HG02763 (cell line): ENCODE results near the gene PMEL.
"Not testable (repeated sequence)": the region's sequence is repeated elsewhere in the genome, so short reads cannot be mapped to it uniquely, and the experiment has no call there.

ENCODE experiments used
- ATAC-seq: cut with Tn5 transposase; IDR thresholded peaks from one replicate; pipeline ENCODE4 v1.9.1; 2021; ENCODE audit warnings: mild to moderate bottlenecking, moderate library complexity; ENCODE audit not compliant: unreplicated experiment

PMEL gene

DNA sequence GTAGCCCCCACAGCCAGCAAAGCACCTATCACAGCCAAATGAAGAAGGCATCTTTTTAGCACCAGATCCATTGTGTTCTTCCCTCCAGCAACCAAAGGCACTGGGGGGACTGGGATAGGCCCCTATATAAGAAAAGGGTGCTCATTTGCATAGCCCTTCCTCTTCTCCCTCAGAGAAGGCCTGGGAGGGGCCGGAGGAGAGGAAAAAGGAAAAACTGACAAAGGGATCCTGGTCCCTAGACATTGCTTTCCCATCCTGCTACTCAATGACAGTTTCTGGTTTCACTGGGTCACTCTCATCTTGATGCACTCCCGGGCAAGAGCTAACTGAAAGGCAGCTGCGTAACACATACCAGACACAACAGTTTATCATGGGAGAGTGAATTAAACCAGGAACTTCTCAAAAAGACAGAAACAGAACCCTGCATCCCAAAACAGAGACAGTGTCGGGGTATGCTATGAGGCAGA lies at the start of gene PMEL:
Gene PMEL, minus strand, starts transcription at position 102 of the 467 bp plus-strand sequence. Its CDS starts 31 bp downstream, at position 71.
- ATAC-seq, result no peak

DNA sequence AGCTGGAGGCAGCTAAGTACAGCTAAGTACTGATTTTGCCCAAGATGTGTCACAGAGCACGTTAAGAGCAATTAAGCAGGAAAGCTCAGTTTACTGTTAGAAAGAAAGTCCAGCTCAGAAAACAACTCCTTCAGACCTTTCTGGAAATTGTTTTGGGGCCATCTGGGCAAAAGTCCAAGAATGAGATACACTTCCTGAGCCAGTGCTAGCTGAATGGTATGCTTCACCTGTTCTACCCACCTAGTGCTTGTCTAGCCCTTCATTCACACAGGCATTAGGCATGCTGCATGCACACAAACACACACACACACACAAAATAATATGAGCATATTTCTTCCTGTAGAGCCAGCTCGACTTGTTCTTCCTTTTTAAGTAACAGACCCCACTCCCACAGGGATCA lies 48.4 kb upstream of the PMEL start:
- no peak for ATAC-seq

DNA sequence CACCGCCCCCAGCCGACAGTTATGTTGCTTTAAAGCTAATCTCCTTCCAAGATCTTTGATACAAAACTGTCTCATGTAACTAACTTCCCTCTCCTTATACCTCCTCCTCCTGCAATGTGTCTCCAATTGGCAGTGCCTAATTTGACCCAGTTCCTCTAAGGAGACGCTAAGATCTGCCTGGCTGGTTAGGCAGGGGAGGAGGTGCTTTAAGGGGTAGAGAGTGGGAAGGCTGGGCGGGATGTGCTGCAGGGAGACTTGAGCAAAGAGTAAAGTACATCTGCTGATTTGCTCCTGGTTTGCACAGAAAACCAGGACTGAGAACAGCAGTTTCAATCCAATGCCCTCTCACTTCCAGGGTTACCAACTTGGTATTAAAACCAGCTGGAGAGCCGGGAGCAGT lies 47.6 kb upstream of the PMEL start:
- no peak for ATAC-seq

DNA sequence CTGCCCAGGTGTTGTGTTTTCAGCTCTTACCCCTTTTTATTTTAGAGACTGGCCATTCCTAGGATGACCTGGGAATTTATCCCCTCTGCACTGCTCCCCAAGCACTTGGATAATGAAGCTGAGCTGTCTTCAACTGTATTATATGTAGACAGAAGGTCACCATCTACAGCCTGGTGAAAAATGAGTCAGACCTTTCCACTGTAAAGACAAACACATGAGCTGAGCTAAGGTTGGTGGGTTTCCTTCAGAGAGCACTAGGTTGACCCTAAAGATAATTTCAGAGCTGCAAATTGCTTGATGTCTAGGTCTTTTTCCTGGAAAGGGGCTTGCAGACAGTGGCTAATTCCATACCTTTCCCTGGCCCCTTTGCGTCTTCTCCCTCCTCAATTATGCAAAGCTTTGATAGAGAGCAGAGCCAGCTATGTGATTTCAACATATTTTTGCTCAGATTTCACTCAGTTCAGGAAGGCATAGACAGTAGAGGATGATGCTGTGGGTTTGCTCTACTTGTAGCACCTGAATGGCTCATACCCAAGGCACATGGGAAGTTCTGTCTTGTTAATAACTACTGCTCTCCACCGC lies 45.8 kb upstream of the PMEL start:
- no peak for ATAC-seq

DNA sequence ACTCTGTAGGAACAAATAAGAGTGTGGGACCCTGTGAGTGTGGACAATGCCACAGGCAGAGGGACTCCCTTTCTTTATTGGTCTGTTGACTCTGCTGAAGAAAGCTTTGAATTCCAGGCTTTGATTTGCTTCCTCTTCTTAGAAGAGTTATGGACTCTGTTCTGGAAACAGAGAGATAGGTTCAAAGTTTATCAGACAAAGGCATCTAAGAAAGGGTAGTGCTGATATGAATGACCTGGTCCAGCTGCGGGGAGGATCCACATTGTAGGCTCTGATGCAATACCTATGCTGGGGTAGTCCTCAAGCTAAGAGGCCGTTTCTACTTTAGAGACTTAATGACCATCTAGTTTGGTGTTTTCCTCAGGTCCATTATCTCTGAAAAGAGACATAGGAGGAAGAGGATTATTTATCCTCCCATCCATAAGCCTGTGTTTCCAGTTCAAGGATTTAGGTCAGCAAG lies 44.3 kb upstream of the PMEL start:
- ATAC-seq, result no peak

DNA sequence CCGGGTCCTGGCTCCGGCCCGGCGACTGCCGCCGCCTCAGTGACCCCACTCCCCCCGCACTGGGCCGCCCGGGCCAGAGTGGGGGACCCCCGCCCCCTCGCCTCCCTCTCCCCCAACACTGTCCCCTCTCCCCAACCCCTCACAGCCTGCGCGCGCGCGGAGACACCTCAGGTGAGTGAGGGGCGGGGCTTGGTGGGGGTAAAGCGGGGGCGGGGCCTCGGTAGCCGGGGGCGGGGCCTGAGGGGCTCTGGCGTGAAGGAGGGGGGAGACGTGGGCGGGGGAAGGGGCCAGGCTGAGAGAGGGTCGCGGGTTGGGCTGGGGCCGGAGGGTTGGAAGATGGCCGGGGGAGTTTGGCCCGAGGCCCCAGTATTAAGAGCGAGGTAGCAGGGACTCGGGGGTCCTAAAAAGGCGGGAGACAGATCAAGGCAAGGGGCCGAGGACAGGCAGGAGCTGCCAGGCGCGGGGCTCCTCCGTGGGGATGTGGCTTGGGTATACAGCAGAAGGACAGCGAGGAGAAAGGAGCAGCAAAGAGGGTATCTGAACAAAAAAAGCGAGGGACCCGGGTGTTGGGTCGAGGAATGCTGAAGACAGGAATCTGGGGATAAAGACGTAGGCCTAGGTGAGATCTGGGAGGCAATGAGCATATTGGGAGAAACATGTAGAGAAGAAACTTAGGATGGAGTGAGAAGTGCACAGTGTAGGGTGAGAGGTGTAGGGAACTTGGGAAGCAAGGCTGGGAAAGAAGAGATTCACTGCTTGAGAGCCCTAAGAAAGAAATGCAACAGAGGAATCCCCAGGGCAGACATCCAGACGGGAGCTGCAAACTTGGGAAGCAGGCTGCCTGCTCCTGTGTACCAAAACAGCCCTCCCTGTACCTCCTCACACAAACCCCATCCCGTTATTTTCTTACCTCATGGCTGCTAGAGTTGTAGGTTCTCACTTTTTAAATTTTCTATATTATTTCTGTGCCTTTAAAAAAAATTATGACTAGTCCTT lies 42.0 kb upstream of the PMEL start:
- peak; percentile 29 for ATAC-seq

DNA sequence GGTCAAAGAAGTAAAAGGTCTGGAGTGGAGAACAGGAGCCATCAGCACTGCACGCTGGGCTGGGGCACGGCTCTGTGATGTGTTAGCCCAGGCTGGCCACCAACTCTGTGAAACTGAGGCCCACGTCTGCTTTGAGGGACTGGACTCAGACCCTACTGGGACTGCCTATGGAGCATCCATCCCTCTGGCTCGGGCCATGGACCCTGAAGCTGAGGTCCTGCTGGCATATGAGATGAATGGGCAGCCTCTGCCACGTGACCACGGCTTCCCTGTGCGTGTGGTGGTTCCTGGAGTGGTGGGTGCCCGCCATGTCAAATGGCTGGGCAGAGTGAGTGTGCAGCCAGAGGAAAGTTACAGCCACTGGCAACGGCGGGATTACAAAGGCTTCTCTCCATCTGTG lies 38.4 kb upstream of the PMEL start:
- ATAC-seq, result no peak

DNA sequence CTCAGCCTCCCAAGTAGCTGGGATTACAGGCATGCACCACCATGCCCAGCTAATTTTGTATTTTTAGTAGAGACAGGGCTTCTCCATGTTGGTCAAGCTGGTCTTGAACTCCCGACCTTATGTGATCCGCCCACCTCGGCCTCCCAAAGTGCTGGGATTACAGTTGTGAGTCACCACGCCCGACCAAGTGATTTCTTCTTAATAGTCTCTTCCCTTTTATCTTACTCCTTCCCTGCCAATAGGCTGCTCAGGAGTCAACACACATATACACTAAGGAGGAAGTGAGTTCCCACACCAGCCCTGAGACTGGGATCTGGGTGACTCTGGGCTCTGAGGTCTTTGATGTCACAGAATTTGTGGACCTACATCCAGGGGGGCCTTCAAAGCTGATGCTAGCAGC lies 37.5 kb upstream of the PMEL start:
- ATAC-seq, result not testable (repeated sequence)

DNA sequence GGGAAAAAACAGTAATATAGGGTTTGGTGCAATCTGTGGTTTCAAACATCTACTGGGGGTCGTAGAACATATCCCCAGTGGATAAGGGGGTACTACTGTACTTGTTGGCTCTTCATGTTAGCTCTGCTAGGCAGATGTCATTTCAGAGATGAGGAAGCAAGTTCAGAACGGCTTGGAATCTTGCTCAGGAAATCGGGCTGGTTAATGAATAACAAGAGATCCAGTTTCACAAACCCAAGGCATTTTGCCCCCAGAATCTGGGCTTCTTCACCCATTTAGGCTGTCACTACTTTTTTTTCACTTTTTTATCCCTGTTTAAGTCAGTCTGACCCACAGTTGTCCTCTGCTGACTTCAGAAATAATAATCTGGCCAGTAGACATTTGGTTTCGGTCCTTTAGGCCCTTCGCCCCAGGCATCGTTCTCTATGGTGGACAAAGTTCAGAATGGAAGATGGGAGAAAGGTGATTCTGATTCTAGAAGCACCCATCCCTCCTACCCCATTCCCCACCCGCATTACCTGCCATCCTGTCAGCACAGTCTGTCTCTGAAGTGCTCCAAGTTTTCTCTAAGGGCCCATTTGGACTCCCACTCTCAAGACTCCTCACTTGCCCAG lies 35.8 kb upstream of the PMEL start:
- ATAC-seq, result no peak

DNA sequence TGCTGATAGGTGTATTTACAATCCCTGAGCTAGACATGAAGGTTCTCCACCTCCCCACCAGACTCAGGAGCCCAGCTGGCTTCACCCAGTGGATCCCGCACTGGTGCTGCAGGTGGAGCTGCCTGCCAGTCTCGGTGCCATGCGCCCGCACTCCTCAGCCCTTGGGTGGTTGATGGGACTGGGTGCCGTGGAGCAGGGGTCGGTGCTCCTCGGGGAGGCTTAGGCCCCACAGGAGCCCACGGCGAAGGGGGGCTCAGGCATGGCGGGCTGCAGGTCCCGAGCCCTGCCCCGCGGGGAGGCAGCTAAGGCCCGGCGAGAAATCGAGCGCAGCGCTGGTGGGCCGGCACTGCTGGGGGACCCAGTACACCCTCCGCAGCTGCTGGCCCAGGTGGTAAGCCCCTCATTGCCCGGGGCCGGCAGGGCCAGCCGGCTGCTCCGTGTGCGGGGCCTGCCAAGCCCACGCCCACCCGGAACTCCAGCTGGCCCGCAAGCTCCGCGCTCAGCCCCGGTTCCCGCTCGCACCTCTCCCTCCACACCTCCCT lies 34.2 kb upstream of the PMEL start:
- ATAC-seq, result not testable (repeated sequence)

DNA sequence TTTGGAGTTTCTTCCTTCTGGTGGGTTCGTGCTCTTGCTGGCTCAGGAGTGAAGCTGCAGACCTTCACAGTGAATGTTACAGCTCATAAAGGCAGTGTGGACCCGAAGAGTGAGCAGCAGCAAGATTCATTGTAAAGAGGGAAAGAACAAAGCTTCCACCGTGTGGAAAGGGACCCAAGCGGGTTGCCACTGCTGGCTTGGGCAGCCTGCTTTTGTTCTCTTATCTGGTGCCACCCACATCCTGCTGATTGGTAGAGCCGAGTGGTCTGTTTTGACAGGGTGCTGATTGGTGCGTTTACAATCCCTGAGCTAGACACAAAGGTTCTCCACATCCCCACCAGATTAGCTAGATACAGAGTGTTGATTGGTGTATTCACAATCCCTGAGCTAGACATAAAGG lies 33.7 kb upstream of the PMEL start:
- ATAC-seq, result not testable (repeated sequence)

DNA sequence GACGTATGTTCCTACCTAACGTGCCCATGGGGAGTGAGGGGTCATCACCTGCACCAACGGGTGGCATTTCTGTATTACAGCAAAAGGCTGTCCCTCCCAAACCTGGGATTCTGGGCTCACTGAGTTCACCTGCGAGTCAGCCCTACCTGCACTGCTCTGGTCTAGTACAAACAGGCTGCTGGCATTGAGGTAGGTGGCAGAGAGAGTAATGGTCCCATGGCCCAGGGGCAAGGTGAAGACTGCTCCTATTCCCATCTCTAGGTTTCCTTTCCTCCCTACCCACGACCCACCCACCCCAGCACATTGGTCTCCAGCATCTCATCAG lies 31.7 kb upstream of the PMEL start:
- ATAC-seq, result no peak

DNA sequence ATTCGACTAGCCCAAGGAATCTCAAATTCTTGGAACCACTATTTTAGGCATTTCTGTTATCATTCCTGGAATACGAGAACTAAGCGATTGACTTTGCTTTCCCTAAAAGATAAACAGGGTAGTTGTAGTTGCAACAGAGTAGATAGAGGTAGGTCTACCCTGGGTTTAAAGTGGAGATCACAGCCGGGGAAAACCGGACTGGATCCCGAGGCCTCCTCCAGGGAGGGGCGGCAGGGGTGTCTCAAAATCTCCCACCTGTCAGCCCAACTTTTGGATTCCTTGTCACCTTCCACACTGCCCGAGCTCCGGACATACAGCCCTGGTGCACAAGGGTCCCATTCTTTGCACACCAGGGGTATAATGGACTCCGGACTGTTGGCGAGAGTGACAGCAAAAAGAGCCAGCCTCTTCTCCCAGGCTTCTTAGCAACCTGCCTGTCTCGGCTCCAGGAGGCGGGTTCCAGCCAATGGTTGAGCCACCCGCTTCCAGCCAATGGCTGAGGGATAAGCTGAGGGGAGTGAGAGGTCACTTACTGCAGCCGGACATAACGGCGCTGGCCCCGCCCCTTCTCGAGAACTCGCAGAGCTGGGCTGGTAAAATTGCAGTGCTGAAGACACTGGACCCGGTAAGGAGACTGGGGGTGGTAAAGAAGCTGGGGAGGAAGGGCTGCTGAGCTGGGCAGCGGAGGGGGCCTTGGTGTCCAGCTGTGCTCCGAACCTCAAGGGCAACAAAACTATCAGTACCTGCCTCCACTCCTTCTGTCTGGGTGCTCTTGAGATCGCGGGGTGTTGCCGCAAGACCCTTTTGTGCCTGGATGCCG lies 31.1 kb upstream of the PMEL start, which contains the start of gene SUOX:
Gene SUOX, plus strand, starts transcription at position 562 of the 820 bp plus-strand sequence. CDS start 4,946 bp downstream, outside the sequence.
- ATAC-seq, result peak; percentile 99

DNA sequence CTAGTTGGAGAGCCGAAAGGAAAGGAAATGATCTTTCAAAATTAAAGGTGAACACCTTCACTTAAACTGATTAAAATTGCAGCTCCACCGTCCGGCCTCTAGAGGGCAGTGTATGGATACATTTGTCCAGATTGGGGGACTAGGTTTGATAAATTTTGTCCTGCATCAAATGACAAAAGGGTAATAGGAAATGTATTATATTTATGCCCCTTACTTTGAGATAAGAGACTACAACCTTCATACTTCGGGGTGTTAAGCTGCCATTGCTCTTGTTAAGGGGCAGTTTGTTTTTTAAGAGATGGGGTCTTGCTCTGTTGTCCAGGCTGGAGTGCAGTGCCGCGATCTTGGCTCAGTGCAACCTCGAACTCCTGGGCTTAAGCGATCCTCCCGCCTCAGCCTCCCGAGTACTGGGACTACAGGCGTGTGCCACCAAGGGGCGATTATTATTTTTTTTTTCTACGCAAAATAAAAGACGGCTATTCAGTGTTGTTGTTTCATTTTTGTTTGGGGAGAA lies 30.4 kb upstream of the PMEL start:
- ATAC-seq, result no peak

DNA sequence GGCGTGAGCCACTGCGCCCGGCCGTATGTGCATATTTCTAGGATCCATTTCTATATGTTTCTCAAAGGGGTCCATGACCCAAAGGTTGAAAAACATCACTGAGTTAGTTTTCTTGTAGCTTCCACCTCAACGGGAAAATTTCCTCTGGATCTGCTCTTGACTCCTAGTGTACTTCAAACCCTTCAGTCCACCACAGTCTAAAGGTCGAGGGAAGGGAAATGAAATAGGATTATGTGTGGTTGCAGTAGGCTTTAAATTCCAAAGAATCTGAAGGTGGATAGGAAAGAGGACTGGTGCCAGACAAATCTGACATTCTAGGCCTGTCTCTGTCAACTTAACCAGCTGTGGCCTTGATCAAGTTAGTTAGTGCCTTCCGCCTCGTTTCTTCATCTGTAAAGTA lies 29.5 kb upstream of the PMEL start:
- no peak for ATAC-seq

DNA sequence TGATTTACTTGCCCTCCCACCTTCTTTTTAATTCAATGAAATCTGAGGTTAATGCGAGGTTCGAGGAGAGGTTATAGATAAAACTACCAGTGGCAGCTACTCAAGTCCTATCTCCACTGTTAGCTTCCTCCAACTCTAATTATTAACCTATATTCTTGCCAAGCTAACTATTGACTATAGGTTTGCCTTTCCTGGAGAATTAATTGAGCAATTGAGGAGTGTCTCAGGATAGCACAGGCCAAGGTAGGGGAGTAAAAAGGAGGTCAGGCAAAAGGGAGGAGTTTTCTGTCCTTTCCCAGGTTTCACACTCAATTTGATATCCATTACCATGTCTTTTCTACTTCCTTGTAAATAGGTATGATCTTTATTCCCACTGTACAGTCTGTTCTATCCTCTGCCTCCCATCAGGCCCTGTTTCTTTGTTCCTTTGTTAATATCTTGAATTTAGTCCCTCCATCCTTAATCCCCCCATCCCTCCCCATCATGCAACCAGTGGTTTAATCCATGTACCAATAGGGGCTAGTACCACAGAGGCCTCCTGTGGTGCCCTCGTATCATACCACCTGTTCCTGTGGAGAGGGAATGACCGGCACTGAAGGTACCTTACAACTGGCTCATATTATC lies 27.5 kb upstream of the PMEL start:
- ATAC-seq, result no peak

DNA sequence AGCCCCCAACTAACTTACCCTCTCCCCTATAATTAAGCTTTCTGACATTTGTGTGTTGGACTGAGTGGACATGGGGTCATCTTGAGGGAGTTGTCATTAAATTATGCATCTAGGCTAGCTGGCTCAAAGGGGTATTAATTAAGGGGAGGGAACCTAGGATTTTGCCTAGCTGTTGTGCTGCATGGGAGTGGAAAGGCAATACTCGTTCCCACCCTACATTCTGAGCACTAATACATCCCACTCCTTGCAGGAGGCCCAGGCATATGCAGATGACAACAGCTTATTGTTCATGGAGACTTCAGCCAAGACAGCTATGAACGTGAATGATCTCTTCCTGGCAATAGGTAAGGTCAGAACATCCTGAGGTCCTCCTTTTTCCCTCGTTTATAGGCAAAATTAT lies 25.3 kb upstream of the PMEL start:
- no peak for ATAC-seq

DNA sequence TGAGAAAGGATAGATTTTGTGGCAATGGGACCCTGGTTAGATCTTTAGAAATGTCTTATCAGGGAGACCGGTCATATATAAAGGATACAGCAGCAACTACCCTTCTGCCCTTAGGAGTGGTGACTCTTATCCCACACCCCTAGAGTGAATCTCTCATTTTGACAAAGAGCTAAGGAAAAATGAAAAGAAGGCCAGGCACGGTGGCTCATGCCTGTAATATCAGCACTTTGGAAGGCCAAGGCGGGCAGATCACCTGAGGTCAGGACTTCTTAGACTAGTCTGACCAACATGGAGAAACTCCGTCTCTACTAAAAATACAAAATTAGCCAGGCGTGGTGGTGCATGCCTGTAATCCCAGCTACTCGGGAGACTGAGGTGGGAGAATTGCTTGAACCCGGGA lies 20.1 kb upstream of the PMEL start:
- not testable (repeated sequence) for ATAC-seq

DNA sequence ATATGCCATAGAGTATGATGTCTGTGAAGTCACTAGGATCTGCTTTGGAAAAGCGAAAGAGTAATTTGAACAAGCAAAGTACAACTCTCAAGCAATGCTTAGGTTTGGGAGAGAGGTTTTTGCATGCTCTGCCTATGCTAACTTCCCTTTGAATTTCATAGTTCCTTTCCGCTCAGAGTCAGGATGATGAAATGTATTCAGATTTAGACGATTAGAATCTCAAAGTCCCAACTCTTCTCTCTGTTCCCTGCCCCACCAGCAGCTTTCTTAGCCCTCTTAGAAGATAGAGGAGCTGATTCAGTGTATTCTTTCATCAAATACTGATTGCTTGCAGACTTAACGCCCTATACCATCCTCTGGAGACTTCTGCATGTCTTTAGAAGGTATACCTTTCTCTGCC lies 19.5 kb upstream of the PMEL start:
- no peak for ATAC-seq

DNA sequence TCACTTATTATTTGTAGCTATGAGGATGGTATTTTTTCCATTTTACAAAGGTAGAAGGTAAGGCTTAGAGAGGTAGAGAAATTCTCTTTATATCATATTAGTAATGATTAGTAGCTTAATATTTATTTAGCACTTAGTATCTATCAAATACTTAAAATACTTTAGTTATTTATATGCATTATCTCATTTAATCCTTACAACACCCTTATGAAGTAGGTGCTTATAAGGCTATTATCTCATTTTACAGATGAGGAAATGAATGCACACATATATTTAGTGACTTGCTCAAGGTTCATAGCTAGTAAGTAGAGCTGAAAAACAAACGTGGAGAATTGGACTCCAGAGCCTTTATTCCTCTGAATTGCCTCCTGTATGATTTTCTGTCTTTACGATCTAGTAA lies 19.0 kb upstream of the PMEL start:
- ATAC-seq, result no peak
